GM12801 (cell line): ENCODE results near the gene GFRA1.

Experiments
- CTCF ChIP-seq: IDR thresholded peaks from one replicate; pipeline ENCODE4 v1.5.1; 2011; ENCODE audit warnings: control low read depth; ENCODE audit not compliant: insufficient read length; ENCODE audit errors: extremely low read depth

GFRA1 gene

GRCh38 chr10:116164291-116164690, 108.7 kb downstream of the GFRA1 start:
- TF ChIP-seq CTCF, result no peak

- TF ChIP-seq CTCF, result no peak
Measured at GRCh38 chr10:116163333-116164131, 109.5 kb downstream of the GFRA1 start.

GRCh38 chr10:116162851-116163250, 110.2 kb downstream of the GFRA1 start:
- no peak for TF ChIP-seq CTCF

- no peak for TF ChIP-seq CTCF
Measured at GRCh38 chr10:116160271-116160670, 112.7 kb downstream of the GFRA1 start.

GRCh38 chr10:116159197-116159596, 113.8 kb downstream of the GFRA1 start:
- TF ChIP-seq CTCF, result no peak

- TF ChIP-seq CTCF, result no peak
Measured at GRCh38 chr10:116158036-116158435, 115.0 kb downstream of the GFRA1 start.

GRCh38 chr10:116157485-116157884, 115.5 kb downstream of the GFRA1 start:
- TF ChIP-seq CTCF, result no peak
